Skin epidermis (tissue), 12 donors: ENCODE data around the gene PDXDC1.
"Not testable (repeated sequence)": the region's sequence is repeated elsewhere in the genome, so short reads cannot be mapped to it uniquely, and the experiment has no call there.

Experiments used
- H3K27ac ChIP-seq, 21 experiments: fragments of 200-600 bp; sonication (generic) in 11 of 21; one replicate each; pipeline ENCODE4 v1.5.0; 2020; ENCODE audit warnings: mild to moderate bottlenecking in 3 of 21, inconsistent platforms in 2 of 21, moderate library complexity in 2 of 21
- H3K4me3 ChIP-seq, 7 experiments: fragments of 200-600 bp; sonication (generic) in 2 of 7; one replicate each; pipeline ENCODE4 v1.5.0; 2020; ENCODE audit warnings: inconsistent platforms in 2 of 7, mild to moderate bottlenecking in 2 of 7, moderate library complexity in 1 of 7

PDXDC1 gene

DNA sequence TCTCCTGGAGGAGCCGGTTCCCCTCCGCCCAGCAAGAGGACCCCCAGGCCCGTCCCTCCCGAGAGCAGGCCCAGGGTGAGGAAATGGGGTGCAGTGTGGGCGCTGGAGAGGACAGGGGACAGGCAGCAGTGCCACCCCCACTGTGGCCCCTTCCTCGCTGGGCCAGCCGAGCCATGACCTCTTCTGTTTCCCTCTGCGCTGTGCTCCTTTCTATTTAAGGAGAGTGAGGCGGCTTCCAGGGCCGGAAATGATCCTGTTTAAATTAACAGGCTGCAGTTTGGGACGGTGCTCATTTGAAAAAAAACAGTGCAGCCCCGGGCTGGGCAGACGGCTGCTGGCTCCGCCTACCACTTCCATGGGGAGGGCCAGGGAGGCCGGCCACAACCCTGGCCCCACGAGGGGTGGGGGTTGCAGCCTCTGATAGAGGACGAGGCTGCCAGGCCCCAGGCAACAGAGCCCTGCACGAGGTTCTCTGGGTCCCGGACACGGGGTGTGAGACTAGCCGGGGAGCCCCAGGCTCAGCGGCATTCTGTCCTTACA is 169.3 kb downstream of the PDXDC1 start:
- peak overlapping the region in 1 of 7 experiments; percentile 6 for H3K4me3 ChIP-seq
- peak overlapping the region in 19 of 21 experiments; percentile 23 to 84 (median 70) for H3K27ac ChIP-seq

DNA sequence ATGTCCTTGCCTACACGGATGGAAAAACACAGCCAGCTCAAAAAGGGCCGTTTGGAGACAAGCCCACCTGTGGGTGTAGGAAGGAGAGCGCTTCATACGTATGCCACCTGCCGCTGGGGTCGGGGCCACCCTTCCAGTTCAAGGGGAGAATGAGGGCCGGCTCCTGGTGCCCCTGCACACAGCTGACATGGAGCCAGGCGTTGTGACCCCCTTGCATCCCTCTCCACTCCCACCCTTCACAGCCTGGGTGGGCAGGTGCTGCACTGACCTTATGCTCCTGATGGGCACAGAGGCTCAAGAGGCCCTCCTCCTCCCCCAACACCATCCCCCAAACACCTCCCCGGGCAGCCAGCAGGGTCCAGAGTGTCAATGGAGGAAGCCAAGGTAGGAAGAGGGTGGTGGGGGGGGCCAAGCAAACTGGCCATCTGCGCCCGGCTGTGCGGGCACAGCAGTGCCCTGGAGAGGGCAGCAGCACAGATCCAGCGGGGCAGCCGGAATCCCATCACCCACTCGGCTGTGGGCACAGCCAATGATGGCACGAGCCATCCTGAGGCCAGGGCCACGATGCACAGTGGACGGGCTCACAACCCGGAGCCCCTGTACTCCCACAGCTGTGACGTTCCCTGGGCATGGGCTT is 170.1 kb downstream of the PDXDC1 start:
- H3K27ac ChIP-seq = peak overlapping the region in 17 of 21 experiments; percentile 14 to 84 (median 74)
- peak overlapping the region in 1 of 7 experiments; percentile 9 for H3K4me3 ChIP-seq

GRCh38 chr16:15145418-15146263 is 170.8 kb downstream of the PDXDC1 start:
- not testable (repeated sequence) for H3K4me3 ChIP-seq

GRCh38 chr16:15146264-15146662 is 171.4 kb downstream of the PDXDC1 start:
- peak overlapping the region in 15 of 21 experiments; percentile 11 to 84 (median 75) for H3K27ac ChIP-seq
- not testable (repeated sequence) for H3K4me3 ChIP-seq

More at GRCh38 chr16:15145418-15146263, 170.8 kb downstream of the PDXDC1 start:
- H3K27ac ChIP-seq = peak overlapping the region in 15 of 21 experiments; percentile 53 to 84 (median 75)

DNA sequence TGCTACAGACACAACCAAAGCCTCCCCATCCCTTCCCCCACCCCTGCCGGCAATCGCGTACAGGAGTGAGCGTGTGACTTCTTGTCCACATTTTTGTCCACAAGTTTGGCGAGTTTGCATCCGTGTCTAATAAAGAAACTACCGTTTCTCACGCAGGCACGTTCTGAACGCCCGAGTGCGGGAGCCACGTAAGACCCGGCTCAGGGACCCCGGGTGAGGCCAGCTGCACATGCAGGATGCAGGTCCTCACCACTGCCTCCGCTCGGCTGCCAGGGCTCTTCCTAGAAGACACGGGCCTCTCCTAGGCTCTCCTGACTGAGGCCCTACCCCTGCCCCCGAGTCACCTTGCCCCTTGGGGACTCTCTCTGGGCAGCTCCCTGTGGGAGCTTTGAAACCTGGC is 174.0 kb downstream of the PDXDC1 start:
- H3K27ac ChIP-seq = peak overlapping the region in 4 of 21 experiments; percentile 5 to 52 (median 28)
- H3K4me3 ChIP-seq = not testable (repeated sequence)

DNA sequence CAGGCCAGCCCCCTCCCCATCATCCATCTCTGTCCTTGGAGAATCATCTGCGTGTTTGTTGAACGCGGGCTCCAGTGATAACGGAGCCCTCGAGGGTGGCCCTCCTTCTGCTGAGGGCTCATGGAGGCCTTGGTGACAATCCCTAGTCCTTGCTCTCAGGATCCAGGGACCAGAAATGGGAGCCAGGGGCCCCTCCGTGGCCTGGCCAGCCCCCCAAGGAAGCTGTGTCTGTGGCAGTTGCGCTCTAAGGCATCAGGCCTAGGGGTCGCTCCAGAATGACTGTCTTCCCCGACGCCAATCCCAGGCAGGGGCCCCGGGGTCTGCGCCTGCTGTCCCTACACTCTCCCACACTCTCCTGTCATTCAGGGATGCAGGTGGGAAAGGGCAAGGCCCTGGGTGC is 174.4 kb downstream of the PDXDC1 start:
- peak overlapping the region in 6 of 21 experiments; percentile 5 to 52 (median 28) for H3K27ac ChIP-seq

DNA sequence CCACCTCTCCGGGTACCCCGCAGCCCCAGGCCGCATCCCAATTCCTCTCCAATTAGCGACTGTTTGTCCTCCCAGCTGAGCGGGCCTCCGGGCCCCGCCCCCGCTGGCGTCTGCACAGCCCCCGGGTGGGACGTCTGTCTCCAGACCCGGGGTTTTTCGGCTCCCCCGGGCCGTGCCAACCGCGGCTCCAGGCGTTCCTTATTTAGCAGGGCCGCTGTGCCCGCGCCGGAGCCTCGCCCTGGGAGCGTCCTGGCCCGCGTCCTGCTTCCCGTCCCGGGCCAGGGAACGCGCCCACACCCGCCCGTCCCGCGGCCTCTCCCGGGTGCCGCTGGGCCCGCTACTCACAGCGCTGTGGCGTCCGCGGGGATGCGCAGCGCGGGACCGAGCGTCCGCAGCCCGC is 179.2 kb downstream of the PDXDC1 start:
- Histone ChIP-seq H3K27ac (peak overlapping the region in 17 of 21 experiments; percentile 36 to 88 (median 73)), H3K4me3 (peak overlapping the region; percentile 34 to 69 (median 47))

More for the DNA sequence above, 174.4 kb downstream of the PDXDC1 start:
- H3K4me3 ChIP-seq = not testable (repeated sequence)

DNA sequence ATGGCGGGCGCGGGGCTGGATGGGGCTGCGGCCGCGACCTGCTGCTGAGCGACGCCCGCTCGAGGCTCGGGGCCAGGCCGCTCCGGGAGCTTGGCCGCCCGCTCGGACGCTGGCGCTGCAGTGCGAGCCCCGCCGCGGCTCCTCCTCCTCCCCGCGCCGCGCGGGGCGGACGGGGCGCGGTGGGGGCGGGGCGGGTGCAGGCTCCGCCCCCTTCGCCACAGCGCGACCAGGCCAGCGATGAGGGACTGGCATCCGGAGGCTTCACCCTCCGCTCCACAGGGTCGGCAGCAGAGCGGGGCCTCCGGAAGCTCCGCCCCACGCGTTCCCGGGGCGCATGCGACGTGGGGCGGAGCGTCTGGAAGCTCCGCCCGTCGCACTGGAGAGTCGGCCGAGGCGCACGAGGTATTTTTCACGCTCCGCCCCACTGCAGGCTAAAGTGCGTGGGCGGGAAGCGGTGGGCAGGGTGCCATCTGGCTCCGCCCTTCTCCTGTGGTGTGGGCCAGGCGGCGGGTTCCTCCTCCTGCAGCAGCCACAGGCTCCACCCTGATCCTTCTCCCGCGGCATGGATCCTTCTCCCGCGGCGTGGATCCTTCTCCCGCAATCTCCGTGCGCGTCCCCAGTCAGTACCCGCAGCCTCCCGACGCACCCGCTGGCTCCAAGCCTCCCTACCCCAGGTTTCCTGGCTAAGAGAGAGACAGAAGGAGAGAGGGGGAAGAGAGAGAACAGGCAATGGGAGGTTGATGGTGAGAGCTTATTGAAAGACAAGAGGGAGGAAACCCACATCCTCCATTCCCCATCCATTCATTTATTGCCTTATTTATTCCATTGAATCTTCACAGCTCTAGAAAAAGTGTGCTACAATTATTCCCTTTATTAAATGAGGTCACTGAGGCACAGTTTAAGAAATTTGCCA is 180.1 kb downstream of the PDXDC1 start:
- H3K4me3 ChIP-seq = peak overlapping the region in 4 of 7 experiments; percentile 18 to 69 (median 42)
- peak overlapping the region in 6 of 21 experiments; percentile 42 to 65 (median 54) for H3K27ac ChIP-seq

- not testable (repeated sequence) for H3K4me3 ChIP-seq, H3K27ac ChIP-seq
Measured at GRCh38 chr16:15157644-15158043, 182.8 kb downstream of the PDXDC1 start.

DNA sequence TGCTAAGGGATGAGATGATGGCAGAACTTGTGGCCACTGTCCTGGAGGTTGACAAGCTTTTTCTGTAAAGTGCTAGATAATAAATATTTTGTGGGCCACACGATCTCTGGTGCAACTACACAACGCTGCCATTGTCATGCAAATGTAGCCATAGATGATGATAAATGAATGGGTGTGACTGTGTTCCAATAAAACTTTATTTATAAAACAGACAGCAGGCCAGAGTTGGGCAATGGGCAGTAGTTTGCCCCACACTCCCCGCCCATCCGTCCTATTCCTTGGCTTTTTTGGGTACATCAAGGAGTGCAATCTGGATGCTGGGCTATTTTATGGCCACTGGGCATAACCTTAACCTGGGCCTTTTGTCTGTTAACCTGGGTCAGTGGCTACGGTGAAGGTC is 184.8 kb downstream of the PDXDC1 start:
- not testable (repeated sequence) for H3K4me3 ChIP-seq

DNA sequence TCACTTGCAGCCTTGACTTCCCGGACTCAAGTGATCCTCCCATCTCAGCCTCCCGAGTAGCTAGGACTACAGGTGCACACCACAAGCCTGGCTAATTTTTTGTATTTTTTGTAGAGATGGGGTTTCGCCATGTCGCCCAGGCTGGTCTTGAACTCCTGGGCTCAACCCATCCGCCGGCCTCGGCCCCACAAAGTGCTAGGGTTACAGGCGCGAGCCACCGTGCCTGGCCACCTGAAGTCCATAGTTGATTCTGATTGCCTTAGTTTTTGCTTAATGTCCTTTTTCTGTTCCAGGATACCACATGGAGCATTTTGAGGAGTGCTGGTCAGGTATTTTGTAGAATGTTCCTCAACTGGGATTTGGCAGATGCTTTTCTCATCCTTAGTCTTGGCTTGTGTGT is 185.7 kb downstream of the PDXDC1 start:
- H3K27ac ChIP-seq, H3K4me3 ChIP-seq: not testable (repeated sequence)

More for the DNA sequence above, 184.8 kb downstream of the PDXDC1 start:
- H3K27ac ChIP-seq = not testable (repeated sequence)

DNA sequence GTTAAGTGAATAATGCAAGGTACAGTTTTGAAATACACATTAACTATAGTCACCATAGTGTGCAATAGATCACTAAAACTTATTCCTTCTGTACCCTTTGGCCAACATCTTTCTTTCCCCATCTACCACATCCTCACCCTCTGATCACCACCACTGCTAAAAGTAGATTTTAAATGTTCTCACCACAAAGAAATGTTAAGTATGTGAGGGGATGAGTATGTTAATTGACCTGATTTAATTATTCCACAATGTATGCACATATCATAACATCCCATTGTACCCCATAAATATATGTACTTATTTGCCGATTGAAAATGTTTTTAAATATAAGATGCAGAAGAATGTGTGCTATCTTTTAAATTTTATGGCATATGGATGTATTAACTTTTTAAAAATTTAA is 188.2 kb downstream of the PDXDC1 start:
- H3K27ac ChIP-seq, H3K4me3 ChIP-seq: not testable (repeated sequence)

GRCh38 chr16:15166177-15166576 is 191.4 kb downstream of the PDXDC1 start:
- H3K4me3 ChIP-seq, H3K27ac ChIP-seq: not testable (repeated sequence)

GRCh38 chr16:15168303-15168702 is 193.5 kb downstream of the PDXDC1 start:
- not testable (repeated sequence) for H3K27ac ChIP-seq, H3K4me3 ChIP-seq

DNA sequence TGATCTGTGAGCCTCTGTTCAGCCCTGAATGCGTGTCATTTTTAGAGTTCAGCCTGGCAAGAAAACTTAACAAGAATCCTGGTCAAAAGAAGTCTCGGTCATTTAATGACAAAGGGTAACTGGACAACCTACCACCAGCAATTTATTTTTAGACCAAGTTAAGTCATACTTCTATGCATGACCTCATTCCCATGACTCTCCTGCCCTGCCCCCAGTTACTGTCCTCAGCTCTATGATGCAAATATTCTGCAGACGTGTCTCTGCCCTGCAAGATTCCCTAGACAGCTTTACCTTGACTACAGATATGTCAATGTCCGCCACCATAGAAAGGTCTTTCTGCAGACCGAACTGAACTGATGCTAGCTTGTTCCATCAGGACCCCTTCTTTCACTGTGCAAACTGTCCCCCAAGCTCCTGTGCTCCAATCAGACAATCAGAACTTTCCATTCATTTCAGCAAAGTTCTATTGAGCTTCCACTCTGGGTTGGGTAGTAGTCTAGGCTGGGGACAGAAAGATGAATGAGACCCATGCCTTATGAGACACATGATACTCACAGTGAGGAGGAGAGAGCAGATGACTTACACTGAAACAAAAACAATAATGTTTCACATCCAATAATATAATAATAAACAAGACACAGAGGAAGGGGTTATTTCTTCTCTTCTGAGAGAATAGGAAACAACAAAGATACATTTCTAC is 194.3 kb downstream of the PDXDC1 start:
- not testable (repeated sequence) for H3K4me3 ChIP-seq, H3K27ac ChIP-seq

- not testable (repeated sequence) for H3K27ac ChIP-seq, H3K4me3 ChIP-seq
Measured at GRCh38 chr16:15179909-15180308, 205.1 kb downstream of the PDXDC1 start.

- not testable (repeated sequence) for H3K27ac ChIP-seq, H3K4me3 ChIP-seq
Measured at GRCh38 chr16:15180946-15181345, 206.1 kb downstream of the PDXDC1 start.

DNA sequence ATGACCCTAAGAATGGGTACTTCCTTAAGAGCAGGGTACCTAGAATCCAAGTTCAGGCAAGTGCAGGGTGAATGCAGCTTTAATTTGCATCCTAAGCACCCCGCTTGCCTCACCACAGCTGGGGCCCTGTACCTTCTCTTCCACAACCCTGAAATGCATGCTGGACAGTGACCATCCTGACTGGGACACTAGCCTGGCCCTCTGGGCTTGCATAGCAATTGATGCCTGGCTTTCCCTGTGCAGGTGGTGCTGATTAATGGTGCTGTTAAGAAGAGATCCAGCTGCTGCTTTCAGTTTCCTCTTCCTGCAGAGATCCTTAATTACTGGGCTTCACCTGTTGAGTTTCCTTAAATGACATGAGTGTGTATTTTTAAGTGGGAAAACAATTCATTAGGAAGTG is 209.2 kb downstream of the PDXDC1 start:
- H3K27ac ChIP-seq, H3K4me3 ChIP-seq: not testable (repeated sequence)
